Upper lobe of right lung (tissue), 1 donor: Measurements from ENCODE around the gene PPP1R16B. TPM values are rescaled to one million over a fixed set of nuclear protein-coding genes. Genes with fewer than 3 reads are reported as not detected.

ENCODE experiments used
- ATAC-seq: fragments of 200-7000 bp; cut with Tn5 transposase; one replicate; pipeline ENCODE4 v1.9.1; 2020; ENCODE audit warnings: mild to moderate bottlenecking, moderate library complexity
- DNase-seq: peaks from one replicate; pipeline ENCODE4 v3.0.0-alpha.2; 2020
- H3K27ac ChIP-seq: fragments of 200-600 bp; one replicate; pipeline ENCODE4 v1.8.0; 2022
- H3K27me3 ChIP-seq: fragments of 200-600 bp; one replicate; pipeline ENCODE4 v1.8.0; 2022; ENCODE audit warnings: mild to moderate bottlenecking
- H3K36me3 ChIP-seq: fragments of 200-600 bp; one replicate; pipeline ENCODE4 v1.8.0; 2022
- H3K4me1 ChIP-seq: fragments of 200-600 bp; one replicate; pipeline ENCODE4 v1.8.0; 2022
- H3K4me3 ChIP-seq: fragments of 200-600 bp; one replicate; pipeline ENCODE4 v1.8.0; 2022; ENCODE audit warnings: mild to moderate bottlenecking
- H3K9me3 ChIP-seq: fragments of 200-600 bp; one replicate; pipeline ENCODE4 v1.8.0; 2022
- CTCF ChIP-seq: fragments of 200-600 bp; IDR thresholded peaks from one replicate; pipeline ENCODE4 v1.8.0; 2022; ENCODE audit warnings: antibody characterized with exemption
- intact Hi-C: fragments of 100-400 bp; cut with DNase I; formaldehyde crosslinking; loops from one replicate; pipeline ENCODE4 v1.11.0; 2022
- total RNA-seq: library from RNA; stranded (reverse); fragmentation: NEBNext Ultra II Directional; extraction: Animal tissue kit (Norgen Biotek cat#: 25700); gene quantifications from one replicate; pipeline ENCODE4 v1.2.1, GENCODE V29; 2021
- donor health status: DM: no; HTN: yes; CAD: no; lungs with severe emphysema.

The PPP1R16B gene
- total RNA-seq, 1 donor from 2014 or later = 22.1 TPM

- Histone ChIP-seq H3K4me3 (no peak overlapping the region), H3K27me3 (peaks cover 5% of the 10 kb centered on the region), H3K36me3 (no peaks in the 10 kb centered on the region), H3K9me3 (no peaks in the 10 kb centered on the region), H3K4me1 (no peaks in the 10 kb centered on the region), H3K27ac (no peak overlapping the region)
- no peak for TF ChIP-seq CTCF
- no peak for ATAC-seq
- no peak for DNase-seq
- intact Hi-C loops = loop anchor here (10.0 kb wide), 1 partner anchor 242 kb away; no protein-coding TSS in a partner anchor
These were observed 91.8 kb downstream of the PPP1R16B start for GRCh38 chr20:38897267-38897666.

GRCh38 chr20:38900606-38901005 lies 95.1 kb downstream of the PPP1R16B start:
- ATAC-seq (no peak), DNase-seq (no peak)
- Histone ChIP-seq H3K9me3 (no peaks in the 10 kb centered on the region), H3K4me3 (no peak overlapping the region), H3K27me3 (no peaks in the 10 kb centered on the region), H3K4me1 (no peaks in the 10 kb centered on the region), H3K36me3 (no peaks in the 10 kb centered on the region), H3K27ac (no peak overlapping the region)
- intact Hi-C loops = no loop called here
- no peak for TF ChIP-seq CTCF

GRCh38 chr20:38902601-38903000 lies 97.1 kb downstream of the PPP1R16B start:
- no peak for TF ChIP-seq CTCF
- H3K27ac ChIP-seq = no peak overlapping the region
- ATAC-seq (peak; percentile 24), DNase-seq (no peak)
- H3K9me3 ChIP-seq = no peaks in the 10 kb centered on the region
- no peaks in the 10 kb centered on the region for H3K27me3 ChIP-seq
- no peaks in the 10 kb centered on the region for H3K4me1 ChIP-seq
- peaks cover 2% of the 10 kb centered on the region for H3K36me3 ChIP-seq
- H3K4me3 ChIP-seq = no peak overlapping the region
- intact Hi-C loops = no loop called here

- H3K9me3 ChIP-seq = no peaks in the 10 kb centered on the region
- no peak for ATAC-seq
- TF ChIP-seq CTCF = no peak
- H3K36me3 ChIP-seq = peaks cover 9% of the 10 kb centered on the region
- intact Hi-C loops = no loop called here
- H3K4me3 ChIP-seq = no peak overlapping the region
- H3K4me1 ChIP-seq = no peaks in the 10 kb centered on the region
- DNase-seq = no peak
- H3K27ac ChIP-seq = no peak overlapping the region
- no peaks in the 10 kb centered on the region for H3K27me3 ChIP-seq
These were observed 97.8 kb downstream of the PPP1R16B start for GRCh38 chr20:38903335-38903734.

GRCh38 chr20:38905375-38905774 lies 99.9 kb downstream of the PPP1R16B start:
- intact Hi-C loops = no loop called here
- Histone ChIP-seq H3K27ac (no peak overlapping the region), H3K27me3 (no peaks in the 10 kb centered on the region), H3K36me3 (peaks cover 9% of the 10 kb centered on the region), H3K4me1 (no peaks in the 10 kb centered on the region), H3K9me3 (no peaks in the 10 kb centered on the region), H3K4me3 (no peak overlapping the region)
- no peak for TF ChIP-seq CTCF
- ATAC-seq = no peak
- no peak for DNase-seq
